NCI-H1694 (cell line): ENCODE results near the gene PEX12.
A peak's percentile ranks its signal among the peaks of the same experiment; 100 is the strongest.
"Not testable (repeated sequence)": the region's sequence is repeated elsewhere in the genome, so short reads cannot be mapped to it uniquely, and the experiment has no call there.

Source experiments
- DNase-seq: peaks from one replicate; lab custom pipeline; 2025; lab: John Stamatoyannopoulos, UW

Gene PEX12

DNA sequence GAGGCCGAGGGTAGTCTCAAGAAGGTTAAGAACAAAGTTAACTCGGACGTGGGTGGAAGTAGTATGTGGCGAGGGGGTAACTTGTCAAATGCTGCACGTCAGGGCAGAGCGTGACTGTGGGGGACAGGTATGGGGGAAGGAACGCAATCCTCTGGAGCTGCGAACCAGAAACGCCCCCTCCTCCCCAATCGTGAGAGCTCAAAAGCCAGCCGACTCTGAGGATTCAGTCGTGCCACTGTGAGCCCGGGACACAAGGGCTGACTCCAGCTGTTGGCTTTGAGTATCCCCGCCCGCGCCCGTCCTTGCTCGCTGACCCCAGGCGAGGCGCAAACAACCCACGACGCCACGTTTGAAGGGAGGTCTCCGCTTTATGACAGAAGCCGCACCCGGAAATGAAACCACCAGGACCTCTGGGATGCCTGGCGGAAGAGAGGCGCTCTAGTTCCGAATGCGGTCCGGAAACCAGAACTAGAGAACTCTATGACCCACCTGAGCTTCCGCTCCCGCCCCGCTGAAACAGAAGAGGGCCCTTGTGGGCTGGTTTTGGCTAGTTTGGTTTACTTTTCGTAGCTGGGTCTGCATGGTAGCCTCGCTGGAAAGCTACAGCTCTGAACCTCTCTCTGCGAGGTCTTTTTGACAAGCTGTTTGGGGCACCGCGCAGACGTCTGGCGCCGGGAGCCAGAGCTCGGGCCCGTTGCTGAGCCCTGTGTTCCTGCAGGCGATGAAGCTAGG lies at the start of gene PEX12:
Gene PEX12, minus strand, starts transcription at position 375 of the 732 bp plus-strand sequence. CDS start 550 bp downstream, outside the sequence.
- DNase-seq, result peak; percentile 95

- no peak for DNase-seq
These were observed 49.0 kb upstream of the PEX12 start for GRCh38 chr17:35627417-35627816.

- DNase-seq, result no peak
These were observed 43.4 kb upstream of the PEX12 start for GRCh38 chr17:35621768-35622167.

GRCh38 chr17:35618628-35619027 lies 40.3 kb upstream of the PEX12 start:
- DNase-seq, result no peak

DNA sequence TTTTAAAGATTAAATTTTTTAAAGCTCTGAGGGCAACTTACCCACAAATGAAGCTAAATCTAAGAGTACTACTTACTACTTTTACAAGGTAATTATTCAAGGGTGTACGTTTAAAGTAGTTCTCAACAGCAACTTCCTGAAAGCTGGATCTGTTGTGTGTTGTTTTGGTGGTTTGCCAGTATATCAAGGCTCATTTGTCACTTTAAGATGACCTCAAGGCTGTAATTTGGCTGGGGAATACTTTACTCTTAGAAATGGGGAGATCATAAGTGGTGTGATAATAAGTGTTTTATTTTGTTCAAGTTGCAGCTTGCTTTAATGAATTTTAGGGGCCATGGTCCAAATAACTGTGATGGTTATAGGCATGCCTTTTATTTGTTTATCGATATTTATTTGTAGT lies 39.1 kb upstream of the PEX12 start:
- no peak for DNase-seq

DNA sequence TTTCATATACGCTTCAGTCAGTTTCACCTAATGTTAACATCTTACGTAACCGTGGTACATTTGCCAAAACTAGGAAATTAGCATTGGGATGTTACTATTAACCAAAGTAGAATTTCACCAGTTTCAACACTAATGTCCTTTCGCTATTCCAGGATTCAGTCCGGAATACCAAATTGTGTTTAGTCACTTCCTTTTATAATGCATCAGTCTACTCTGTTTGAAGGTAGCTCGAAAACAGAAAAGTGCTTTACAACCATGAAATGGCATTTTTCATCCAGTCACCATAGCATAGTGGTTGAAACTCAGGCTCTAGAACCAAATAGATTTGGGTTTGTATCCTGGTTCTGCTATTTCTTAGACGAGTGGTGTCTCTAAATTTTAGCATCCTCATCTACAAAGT lies 38.2 kb upstream of the PEX12 start:
- DNase-seq, result no peak

DNA sequence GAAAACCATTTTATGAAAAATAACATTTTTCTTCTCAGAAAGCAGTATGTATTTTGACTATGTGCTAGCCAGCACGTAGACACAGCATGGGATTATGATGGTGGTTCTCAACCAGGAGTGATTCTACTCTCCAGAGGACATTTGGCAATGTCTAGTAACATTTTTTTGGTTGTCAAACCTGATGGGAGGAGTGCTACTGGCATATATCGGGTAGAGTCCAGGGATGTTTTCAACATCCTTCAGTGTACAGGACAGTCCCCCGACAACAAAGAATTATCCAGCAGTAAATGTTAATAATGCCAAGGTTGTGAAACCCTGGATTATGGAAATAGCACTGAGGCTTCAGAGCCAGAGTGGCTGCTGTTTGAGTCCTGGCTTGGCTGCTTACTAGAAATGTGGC lies 36.4 kb upstream of the PEX12 start:
- DNase-seq, result no peak

- DNase-seq, result peak; percentile 56
These were observed 34.7 kb upstream of the PEX12 start for GRCh38 chr17:35612924-35613521.

GRCh38 chr17:35610746-35611145 lies 32.4 kb upstream of the PEX12 start:
- not testable (repeated sequence) for DNase-seq

GRCh38 chr17:35609831-35610230 lies 31.5 kb upstream of the PEX12 start:
- no peak for DNase-seq

- no peak for DNase-seq
These were observed 29.0 kb upstream of the PEX12 start for GRCh38 chr17:35607239-35607847.

DNA sequence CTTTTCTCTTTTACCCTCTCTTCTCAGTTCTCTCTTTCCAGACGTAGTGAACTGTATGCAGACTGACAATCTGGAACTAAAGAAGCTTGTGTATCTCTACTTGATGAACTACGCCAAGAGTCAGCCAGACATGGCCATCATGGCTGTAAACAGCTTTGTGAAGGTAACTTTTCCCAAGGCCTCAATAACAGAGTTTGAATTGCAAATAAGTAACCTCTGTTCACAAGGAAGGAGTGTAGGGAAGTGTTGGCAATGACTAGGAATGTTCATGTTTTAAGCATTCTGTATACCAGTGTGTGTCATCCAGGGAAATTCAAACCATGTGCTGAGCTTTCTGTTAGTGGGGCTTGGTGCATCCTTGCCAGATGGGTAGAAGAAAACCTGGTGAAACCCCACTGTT lies 27.3 kb upstream of the PEX12 start:
- no peak for DNase-seq

GRCh38 chr17:35603674-35604073 lies 25.3 kb upstream of the PEX12 start:
- no peak for DNase-seq

DNA sequence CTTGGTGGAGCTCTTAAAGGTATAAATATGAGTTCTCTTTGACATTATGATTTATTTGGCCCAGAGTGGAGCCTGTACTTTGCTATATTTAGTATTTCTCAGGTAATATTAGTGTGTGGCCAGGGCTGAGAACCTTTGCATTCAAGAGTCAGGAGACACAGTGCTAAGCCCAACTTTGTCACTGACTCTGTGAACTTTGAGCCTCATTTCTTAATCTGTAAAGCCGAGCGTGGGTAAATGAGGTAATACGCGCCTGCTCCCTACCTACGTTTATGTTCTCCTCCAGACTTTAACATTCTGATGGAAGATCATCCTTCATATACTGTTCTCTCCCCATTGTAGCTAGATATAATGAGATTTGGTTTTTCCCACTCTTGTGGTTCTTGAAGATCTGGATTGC lies 19.2 kb upstream of the PEX12 start:
- DNase-seq, result no peak

GRCh38 chr17:35596530-35597233 lies 18.3 kb upstream of the PEX12 start:
- no peak for DNase-seq

DNA sequence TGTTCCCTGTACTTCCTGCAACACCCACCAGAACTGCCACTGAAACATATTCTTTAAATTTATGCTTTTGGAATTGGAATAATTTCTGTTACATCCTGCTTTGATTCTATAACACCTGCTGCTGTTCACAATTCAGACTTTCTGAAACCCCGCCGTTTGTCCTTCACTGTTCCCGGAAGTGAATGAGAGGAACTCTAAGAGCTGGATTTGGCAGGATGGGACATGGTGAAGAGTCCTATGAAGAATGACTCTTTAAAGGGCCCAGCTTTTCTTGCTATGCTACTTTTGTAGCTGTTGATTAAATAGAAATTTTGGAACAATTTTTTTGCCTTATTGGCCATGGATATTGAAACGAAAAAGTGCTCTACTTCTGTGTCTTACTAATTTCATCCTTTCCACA lies 17.7 kb upstream of the PEX12 start:
- no peak for DNase-seq

DNA sequence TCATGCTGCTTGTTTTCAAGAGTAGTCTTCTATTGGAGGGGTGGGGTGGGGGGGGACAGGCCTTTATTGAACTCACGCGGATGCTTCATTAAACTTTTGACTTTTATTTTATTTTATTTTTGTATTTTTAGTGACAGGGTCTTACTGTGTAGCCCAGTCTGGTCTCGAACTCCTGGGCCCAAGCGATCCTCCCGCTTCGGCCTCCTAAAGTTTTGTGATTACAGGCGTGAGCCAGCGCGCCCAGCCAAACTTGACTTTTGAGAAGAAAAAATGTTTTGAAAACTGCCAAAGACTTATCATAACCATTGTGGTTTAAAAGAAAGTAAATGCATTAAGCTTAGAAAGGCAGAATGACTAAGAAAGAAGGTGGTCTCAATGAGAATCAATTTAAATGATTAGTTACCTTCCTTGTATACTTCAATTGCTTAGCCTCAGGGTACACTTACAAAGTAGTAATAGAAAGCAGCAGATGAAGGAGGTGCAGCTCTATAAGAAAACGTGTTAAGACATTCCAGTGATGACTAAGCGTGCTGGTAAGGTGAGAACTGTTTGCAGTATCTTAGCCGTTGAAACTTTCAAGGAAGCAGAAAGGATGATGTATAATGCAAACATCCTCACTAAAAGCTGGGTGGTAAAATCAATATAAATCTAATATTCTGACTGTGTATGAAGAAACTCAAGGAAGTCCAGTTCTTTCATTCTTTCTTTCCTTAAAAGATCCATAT lies 10.0 kb upstream of the PEX12 start:
- DNase-seq, result no peak

DNA sequence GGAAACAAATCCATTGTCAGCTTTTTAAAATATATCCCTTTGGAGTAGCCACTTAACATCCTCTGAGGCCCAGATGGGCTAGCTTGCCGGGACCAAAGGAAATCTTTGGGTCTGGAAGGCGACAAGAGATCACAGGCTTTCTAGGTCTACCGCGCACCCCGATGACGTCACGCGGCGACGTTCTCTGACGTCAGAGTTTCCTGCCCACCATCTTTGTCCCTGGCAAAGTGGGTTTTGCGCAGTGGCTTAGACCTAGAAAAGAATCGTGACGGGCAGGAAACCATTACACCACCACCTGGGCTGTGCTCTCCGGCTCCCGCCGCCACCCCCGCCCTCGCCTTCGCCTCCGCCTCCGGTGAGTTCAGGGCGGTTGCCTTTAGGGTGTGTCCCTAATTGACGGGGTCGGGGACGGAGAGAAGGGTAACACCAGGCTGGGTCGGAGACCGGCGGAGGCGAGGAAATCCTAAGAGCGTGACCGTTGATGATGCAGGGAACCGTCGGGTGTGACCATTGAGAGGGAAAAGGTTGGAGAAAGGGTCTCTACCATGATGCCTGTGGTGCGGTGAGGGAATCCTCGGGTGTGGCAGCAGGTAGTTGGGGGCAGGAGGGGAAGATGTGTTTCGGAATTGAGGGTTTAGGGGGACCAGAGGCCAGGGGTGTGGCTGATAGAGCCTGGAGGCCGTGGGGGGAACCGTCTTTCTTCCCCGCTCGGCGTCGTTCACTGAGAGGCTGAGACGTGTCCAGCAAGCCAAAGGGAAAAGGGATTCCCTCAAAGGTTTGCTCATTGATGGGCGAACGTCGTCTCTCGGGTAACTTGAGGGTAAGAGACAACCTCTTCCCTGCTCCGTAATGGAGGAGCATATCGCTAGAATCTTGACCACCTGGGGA lies 8.9 kb upstream of the PEX12 start, which contains the start of gene AP2B1:
Gene AP2B1, plus strand, starts transcription at position 249 of the 888 bp plus-strand sequence. CDS start 6,709 bp downstream, outside the sequence.
- DNase-seq, result peak; percentile 96

DNA sequence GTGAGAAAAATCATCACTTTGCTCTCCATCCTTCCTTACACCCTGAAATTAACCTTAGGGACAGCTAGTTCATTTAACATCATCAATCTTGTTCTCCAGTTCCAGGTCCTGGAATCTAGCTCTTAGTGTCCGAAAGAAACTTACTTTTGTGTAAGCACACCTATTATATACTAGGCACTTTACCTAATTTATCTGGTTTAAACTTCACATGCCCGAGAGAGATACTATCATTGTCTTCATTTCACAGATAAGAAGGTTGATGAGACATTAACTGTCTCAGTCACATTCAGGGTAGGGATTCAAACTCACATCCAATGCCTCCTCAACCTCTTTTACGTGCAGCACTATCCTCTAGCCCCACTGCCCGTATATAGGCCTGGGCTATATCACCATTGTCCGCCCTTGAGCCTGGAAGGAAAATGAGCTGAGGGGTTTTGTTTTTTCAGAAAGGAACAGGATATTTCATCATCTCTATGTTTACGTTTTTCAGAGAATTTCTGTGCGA lies 8.2 kb upstream of the PEX12 start:
- no peak for DNase-seq

DNA sequence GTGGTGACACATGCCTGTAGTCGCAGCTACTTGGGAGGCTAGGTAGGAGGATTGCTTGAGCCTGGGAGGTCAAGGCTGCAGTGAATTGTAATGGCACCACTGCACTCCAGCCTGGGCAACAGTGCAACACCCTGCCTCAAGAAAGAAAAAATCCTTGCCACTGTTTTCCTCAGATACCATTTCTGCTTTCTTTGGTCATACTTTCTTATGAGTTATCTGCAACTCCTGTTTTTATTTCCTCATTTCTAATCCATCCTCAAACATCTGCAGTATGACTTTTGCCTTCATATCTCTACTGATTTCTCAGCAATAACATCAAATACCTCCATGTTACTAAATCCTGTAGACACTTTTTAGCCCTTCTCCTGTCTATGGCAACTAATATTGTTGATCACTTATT lies 5.7 kb upstream of the PEX12 start:
- DNase-seq, result no peak
